Measurements from ENCODE around the gene DLGAP1. TPM values are rescaled to one million over a fixed set of nuclear protein-coding genes. Genes with fewer than 3 reads are reported as not detected.

DLGAP1 gene
- total and polyA plus RNA-seq, 2 of the 13 experiments (the other 11 are each of a cell fraction or from before 2014, with no cell fraction given): 0.01 TPM; not detected in 1

- TF ChIP-seq ATF2 (CRISPR knock-in tag; IDR thresholded peaks at IDR 0.05): no peak
- no peak for TF ChIP-seq ZNF766 (CRISPR knock-in tag; IDR thresholded peaks at IDR 0.05; ENCODE audit: borderline replicate concordance)
- TF ChIP-seq CEBPG (CRISPR knock-in tag; IDR thresholded peaks at IDR 0.05): peak; percentile 95
- peak; percentile 51; the same call in 1 of the 2 replicates for TF ChIP-seq BCL6 (CRISPR knock-in tag; IDR thresholded peaks at IDR 0.05)
- peak in 1 of 2 experiments; percentile 15; a peak in 1 of 4 replicates for TF ChIP-seq EP300 (IDR thresholded peaks at IDR 0.05; ENCODE audit: low read depth in 2 of 2, low read length in 2 of 2)
- TF ChIP-seq EP300 (CRISPR knock-in tag; IDR thresholded peaks at IDR 0.05; ENCODE audit: borderline replicate concordance): no peak
- peak; percentile 40; the same call in 1 of the 2 replicates for TF ChIP-seq TCF7 (IDR thresholded peaks at IDR 0.05; ENCODE audit: low read depth)
- 0 out of 2 replicates have a peak, but pooled peaks have one; percentile 23 for TF ChIP-seq ERF (CRISPR knock-in tag; IDR thresholded peaks at IDR 0.05)
- no peak for TF ChIP-seq FOXP1 (IDR thresholded peaks at IDR 0.05)
- TF ChIP-seq FOXP1 (CRISPR knock-in tag; IDR thresholded peaks at IDR 0.05): peak; percentile 18; the same call in 1 of the 2 replicates
- no peak for TF ChIP-seq ZNF891 (CRISPR knock-in tag; IDR thresholded peaks at IDR 0.05)
- TF ChIP-seq MAFG (CRISPR knock-in tag; IDR thresholded peaks at IDR 0.05): no peak
- TF ChIP-seq NR2F1 (CRISPR knock-in tag; IDR thresholded peaks at IDR 0.05): 0 out of 4 replicates have a peak, but pooled peaks of 1 of the 2 experiments have one; percentile 49
- peak; percentile 36; the same call in 1 of the 2 replicates for TF ChIP-seq NR2C2 (CRISPR knock-in tag; IDR thresholded peaks at IDR 0.05; ENCODE audit: borderline replicate concordance)
- TF ChIP-seq HDAC2 (CRISPR knock-in tag; IDR thresholded peaks at IDR 0.05): peak; percentile 59; the same call in 1 of the 2 replicates
- TF ChIP-seq ELF4 (CRISPR knock-in tag; IDR thresholded peaks at IDR 0.05; ENCODE audit: borderline replicate concordance): no peak
- peak; percentile 17; the same call in 1 of the 2 replicates for TF ChIP-seq SOX5 (CRISPR knock-in tag; IDR thresholded peaks at IDR 0.05; ENCODE audit: borderline replicate concordance)
- TF ChIP-seq RXRA (CRISPR knock-in tag; IDR thresholded peaks at IDR 0.05): peak; percentile 86; the same call in 1 of the 2 replicates
- TF ChIP-seq ZSCAN9 (CRISPR knock-in tag; IDR thresholded peaks at IDR 0.05; ENCODE audit: borderline replicate concordance): 0 out of 2 replicates have a peak, but pooled peaks have one; percentile 32
- peak; percentile 97 for TF ChIP-seq TEAD3 (CRISPR knock-in tag; optimal IDR thresholded peaks at IDR 0.05; ENCODE audit: borderline replicate concordance)
- TF ChIP-seq NFE2 (CRISPR knock-in tag; IDR thresholded peaks at IDR 0.05): 0 out of 2 replicates have a peak, but pooled peaks have one; percentile 42
- TF ChIP-seq FOXO1 (CRISPR knock-in tag; IDR thresholded peaks at IDR 0.05): peak; percentile 31; the same call in 1 of the 2 replicates
- TF ChIP-seq ZNF609 (CRISPR knock-in tag; IDR thresholded peaks at IDR 0.05; ENCODE audit: borderline replicate concordance): 0 out of 2 replicates have a peak, but pooled peaks have one; percentile 18
These were observed 805.3 kb downstream of the DLGAP1 start (continued) for GRCh38 chr18:3649633-3650426.

Data from HepG2 (cell line).